MG63 (cell line): ENCODE results near the gene AP3D1. TPM values are rescaled to one million over a fixed set of nuclear protein-coding genes. Genes with fewer than 3 reads are reported as not detected.
A peak's percentile ranks its signal among the peaks of the same experiment; 100 is the strongest.

Experiments used
- DNase-seq: peaks from one replicate; pipeline ENCODE4 v3.0.0-alpha.2; 2020
- H3K27me3 ChIP-seq: fragments of 250-450 bp; sonication (Bioruptor Pico); 2 replicates; pipeline ENCODE4 v1.5.1; 2020; ENCODE audit warnings: mild to moderate bottlenecking, moderate library complexity
- H3K36me3 ChIP-seq: fragments of 250-450 bp; sonication (Bioruptor Pico); 2 replicates; pipeline ENCODE4 v1.5.1; 2020; ENCODE audit warnings: mild to moderate bottlenecking, moderate library complexity
- H3K4me3 ChIP-seq: fragments of 250-450 bp; sonication (Bioruptor Pico); 2 replicates; pipeline ENCODE4 v1.5.1; 2020; ENCODE audit warnings: mild to moderate bottlenecking, moderate library complexity
- H3K9me3 ChIP-seq: fragments of 250-450 bp; sonication (Bioruptor Pico); 2 replicates; pipeline ENCODE4 v1.5.1; 2020; ENCODE audit warnings: mild to moderate bottlenecking, moderate library complexity
- total RNA-seq: library from RNA; depleted of rRNA; stranded (reverse); fragments of >200 nt; shearing (Covaris generic); gene quantifications from 2 replicates; pipeline ENCODE4 v1.2.3, GENCODE V29; 2014; ENCODE audit warnings: low replicate concordance

AP3D1 gene
- total RNA-seq, 1 experiment from 2014 or later = 91.8 TPM

GRCh38 chr19:2187159-2187558 is 35.8 kb upstream of the AP3D1 start:
- Histone ChIP-seq H3K9me3 (no peaks in the 10 kb centered on the region), H3K36me3 (peaks cover 13% of the 10 kb centered on the region), H3K4me3 (no peak overlapping the region), H3K27me3 (no peaks in the 10 kb centered on the region)
- no peak for DNase-seq

- DNase-seq = peak; percentile 92
- Histone ChIP-seq H3K27me3 (no peaks in the 10 kb centered on the region), H3K36me3 (peaks cover 13% of the 10 kb centered on the region), H3K9me3 (no peaks in the 10 kb centered on the region), H3K4me3 (no peak overlapping the region)
Observed at GRCh38 chr19:2186071-2186846, 34.9 kb upstream of the AP3D1 start.

GRCh38 chr19:2185734-2186070 is 34.3 kb upstream of the AP3D1 start:
- Histone ChIP-seq H3K36me3 (peaks cover 13% of the 10 kb centered on the region), H3K27me3 (no peaks in the 10 kb centered on the region), H3K4me3 (no peak overlapping the region), H3K9me3 (no peaks in the 10 kb centered on the region)
- no peak for DNase-seq

- H3K4me3 ChIP-seq = no peak overlapping the region
- no peaks in the 10 kb centered on the region for H3K9me3 ChIP-seq
- no peak for DNase-seq
- H3K27me3 ChIP-seq = no peaks in the 10 kb centered on the region
- H3K36me3 ChIP-seq = peaks cover 11% of the 10 kb centered on the region
Observed at GRCh38 chr19:2184422-2184975, 33.1 kb upstream of the AP3D1 start.

GRCh38 chr19:2181633-2181997 is 30.2 kb upstream of the AP3D1 start:
- no peaks in the 10 kb centered on the region for H3K9me3 ChIP-seq
- no peak overlapping the region for H3K4me3 ChIP-seq
- H3K36me3 ChIP-seq = peaks cover 3% of the 10 kb centered on the region
- H3K27me3 ChIP-seq = no peaks in the 10 kb centered on the region
- DNase-seq = no peak

GRCh38 chr19:2180881-2181632 is 29.7 kb upstream of the AP3D1 start:
- no peak for DNase-seq
- no peaks in the 10 kb centered on the region for H3K36me3 ChIP-seq
- no peaks in the 10 kb centered on the region for H3K27me3 ChIP-seq
- no peak overlapping the region for H3K4me3 ChIP-seq
- no peaks in the 10 kb centered on the region for H3K9me3 ChIP-seq

GRCh38 chr19:2180114-2180513 is 28.7 kb upstream of the AP3D1 start:
- H3K27me3 ChIP-seq = no peaks in the 10 kb centered on the region
- H3K9me3 ChIP-seq = no peaks in the 10 kb centered on the region
- H3K36me3 ChIP-seq = no peaks in the 10 kb centered on the region
- H3K4me3 ChIP-seq = no peak overlapping the region
- no peak for DNase-seq

- Histone ChIP-seq H3K27me3 (no peaks in the 10 kb centered on the region), H3K9me3 (no peaks in the 10 kb centered on the region), H3K36me3 (no peaks in the 10 kb centered on the region), H3K4me3 (no peak overlapping the region)
- no peak for DNase-seq
Observed at GRCh38 chr19:2179095-2179494, 27.7 kb upstream of the AP3D1 start.

GRCh38 chr19:2176337-2176994 is 25.1 kb upstream of the AP3D1 start:
- no peaks in the 10 kb centered on the region for H3K27me3 ChIP-seq
- H3K4me3 ChIP-seq = no peak overlapping the region
- H3K36me3 ChIP-seq = peaks cover 3% of the 10 kb centered on the region
- H3K9me3 ChIP-seq = no peaks in the 10 kb centered on the region
- DNase-seq = no peak

GRCh38 chr19:2175742-2176141 is 24.4 kb upstream of the AP3D1 start:
- no peaks in the 10 kb centered on the region for H3K9me3 ChIP-seq

GRCh38 chr19:2173767-2174577 is 22.6 kb upstream of the AP3D1 start:
- Histone ChIP-seq H3K9me3 (no peaks in the 10 kb centered on the region), H3K36me3 (peaks cover 3% of the 10 kb centered on the region), H3K4me3 (no peak overlapping the region), H3K27me3 (no peaks in the 10 kb centered on the region)
- no peak for DNase-seq

More at GRCh38 chr19:2175742-2176141, 24.4 kb upstream of the AP3D1 start:
- Histone ChIP-seq H3K36me3 (peaks cover 3% of the 10 kb centered on the region), H3K27me3 (no peaks in the 10 kb centered on the region), H3K4me3 (no peak overlapping the region)
- DNase-seq = no peak

GRCh38 chr19:2173388-2173766 is 22.0 kb upstream of the AP3D1 start:
- no peak overlapping the region for H3K4me3 ChIP-seq
- no peak for DNase-seq
- peaks cover 3% of the 10 kb centered on the region for H3K36me3 ChIP-seq

GRCh38 chr19:2171349-2172145 is 20.2 kb upstream of the AP3D1 start:
- no peak for DNase-seq
- no peak overlapping the region for H3K4me3 ChIP-seq
- H3K27me3 ChIP-seq = no peaks in the 10 kb centered on the region
- no peaks in the 10 kb centered on the region for H3K9me3 ChIP-seq
- H3K36me3 ChIP-seq = peaks cover 3% of the 10 kb centered on the region

More at GRCh38 chr19:2173388-2173766, 22.0 kb upstream of the AP3D1 start:
- H3K27me3 ChIP-seq = no peaks in the 10 kb centered on the region
- H3K9me3 ChIP-seq = no peaks in the 10 kb centered on the region

GRCh38 chr19:2170987-2171348 is 19.6 kb upstream of the AP3D1 start:
- Histone ChIP-seq H3K4me3 (no peak overlapping the region), H3K9me3 (no peaks in the 10 kb centered on the region), H3K36me3 (peaks cover 3% of the 10 kb centered on the region), H3K27me3 (no peaks in the 10 kb centered on the region)
- no peak for DNase-seq

GRCh38 chr19:2170219-2170618 is 18.9 kb upstream of the AP3D1 start:
- no peak for DNase-seq
- H3K36me3 ChIP-seq = peaks cover 3% of the 10 kb centered on the region
- H3K4me3 ChIP-seq = no peak overlapping the region
- H3K9me3 ChIP-seq = no peaks in the 10 kb centered on the region
- H3K27me3 ChIP-seq = no peaks in the 10 kb centered on the region
